GM18870 (cell line): ENCODE results near the gene ARV1.

Experiments used
- ATAC-seq: cut with Tn5 transposase; IDR thresholded peaks from one replicate; pipeline ENCODE4 v1.9.1; 2021; ENCODE audit warnings: moderate library complexity; ENCODE audit not compliant: unreplicated experiment

The ARV1 gene

GRCh38 chr1:230978491-230979388 is at the start of gene ARV1, which contains the start of gene TTC13:
TSS of gene ARV1 (plus strand) at chr1:230979094. CDS start at chr1:230979106, 12 bp downstream.
TSS of gene TTC13 (minus strand) at chr1:230978861. CDS start at chr1:230978830, 31 bp downstream.
- ATAC-seq: peak; percentile 91

- no peak for ATAC-seq
Observed at GRCh38 chr1:230930986-230931385, 47.9 kb upstream of the ARV1 start.

GRCh38 chr1:230935852-230936251 is 43.0 kb upstream of the ARV1 start:
- ATAC-seq: no peak

GRCh38 chr1:230936475-230936874 is 42.4 kb upstream of the ARV1 start:
- no peak for ATAC-seq

GRCh38 chr1:230937371-230937770 is 41.5 kb upstream of the ARV1 start:
- ATAC-seq: no peak

GRCh38 chr1:230938924-230939368 is 39.9 kb upstream of the ARV1 start:
- no peak for ATAC-seq

- no peak for ATAC-seq
Observed at GRCh38 chr1:230939806-230940489, 38.9 kb upstream of the ARV1 start.

GRCh38 chr1:230940848-230941247 is 38.0 kb upstream of the ARV1 start:
- no peak for ATAC-seq

GRCh38 chr1:230943048-230943593 is 35.8 kb upstream of the ARV1 start:
- no peak for ATAC-seq

- ATAC-seq: no peak
Observed at GRCh38 chr1:230948301-230948700, 30.6 kb upstream of the ARV1 start.

- ATAC-seq: no peak
Observed at GRCh38 chr1:230948903-230949302, 30.0 kb upstream of the ARV1 start.

- ATAC-seq: no peak
Observed at GRCh38 chr1:230950404-230950803, 28.5 kb upstream of the ARV1 start.

GRCh38 chr1:230957580-230957989 is 21.3 kb upstream of the ARV1 start:
- ATAC-seq: peak; percentile 75

GRCh38 chr1:230958370-230958769 is 20.5 kb upstream of the ARV1 start:
- no peak for ATAC-seq

GRCh38 chr1:230964896-230965295 is 14.0 kb upstream of the ARV1 start:
- ATAC-seq: no peak

- ATAC-seq: no peak
Observed at GRCh38 chr1:230965535-230965934, 13.4 kb upstream of the ARV1 start.

- no peak for ATAC-seq
Observed at GRCh38 chr1:230966358-230966873, 12.5 kb upstream of the ARV1 start.

- ATAC-seq: no peak
Observed at GRCh38 chr1:230970432-230970831, 8.5 kb upstream of the ARV1 start.

GRCh38 chr1:230971771-230972170 is 7.1 kb upstream of the ARV1 start:
- ATAC-seq: no peak

GRCh38 chr1:230972855-230973271 is 6.0 kb upstream of the ARV1 start:
- ATAC-seq: peak; percentile 67

GRCh38 chr1:230975636-230976035 is 3.3 kb upstream of the ARV1 start:
- ATAC-seq: no peak
